NB4 (cell line): ENCODE data around the gene OSTN.

Experiments used
- POLR2A ChIP-seq: IDR thresholded peaks from 2 replicates; pipeline ENCODE4 v1.6.1; 2011; ENCODE audit warnings: mild to moderate bottlenecking; ENCODE audit not compliant: insufficient read length; ENCODE audit errors: extremely low read depth
- TF ChIP-seq, protein P1 (sequence below): IDR thresholded peaks from one replicate; pipeline ENCODE4 v1.5.1; 2012; ENCODE audit warnings: low read depth, low read length
- TF ChIP-seq, protein P2 (sequence below): IDR thresholded peaks from 2 replicates; pipeline ENCODE4 v1.6.1; 2011; ENCODE audit warnings: low read depth, low read length

DNA sequence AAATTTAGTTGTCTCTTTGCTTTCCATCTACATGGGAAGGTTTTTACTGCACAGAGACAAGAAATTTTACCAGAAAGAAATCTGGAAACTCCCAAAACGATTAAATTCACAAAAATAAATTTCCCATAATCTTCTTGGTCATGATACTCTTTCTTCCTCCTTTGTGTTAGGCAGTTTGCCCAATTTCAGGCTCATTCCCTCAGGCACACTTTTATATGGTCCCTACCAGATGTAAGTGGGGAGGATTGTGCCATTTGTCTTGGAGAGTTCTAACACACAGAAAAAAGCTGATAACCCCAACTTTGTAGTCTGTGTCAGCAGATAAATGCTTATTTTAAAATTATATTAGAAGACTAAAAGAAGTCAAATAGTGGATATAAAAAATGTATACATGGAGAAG lies 81.1 kb downstream of the OSTN start:
- TF ChIP-seq, protein P1, sequence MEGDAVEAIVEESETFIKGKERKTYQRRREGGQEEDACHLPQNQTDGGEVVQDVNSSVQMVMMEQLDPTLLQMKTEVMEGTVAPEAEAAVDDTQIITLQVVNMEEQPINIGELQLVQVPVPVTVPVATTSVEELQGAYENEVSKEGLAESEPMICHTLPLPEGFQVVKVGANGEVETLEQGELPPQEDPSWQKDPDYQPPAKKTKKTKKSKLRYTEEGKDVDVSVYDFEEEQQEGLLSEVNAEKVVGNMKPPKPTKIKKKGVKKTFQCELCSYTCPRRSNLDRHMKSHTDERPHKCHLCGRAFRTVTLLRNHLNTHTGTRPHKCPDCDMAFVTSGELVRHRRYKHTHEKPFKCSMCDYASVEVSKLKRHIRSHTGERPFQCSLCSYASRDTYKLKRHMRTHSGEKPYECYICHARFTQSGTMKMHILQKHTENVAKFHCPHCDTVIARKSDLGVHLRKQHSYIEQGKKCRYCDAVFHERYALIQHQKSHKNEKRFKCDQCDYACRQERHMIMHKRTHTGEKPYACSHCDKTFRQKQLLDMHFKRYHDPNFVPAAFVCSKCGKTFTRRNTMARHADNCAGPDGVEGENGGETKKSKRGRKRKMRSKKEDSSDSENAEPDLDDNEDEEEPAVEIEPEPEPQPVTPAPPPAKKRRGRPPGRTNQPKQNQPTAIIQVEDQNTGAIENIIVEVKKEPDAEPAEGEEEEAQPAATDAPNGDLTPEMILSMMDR: no peak
- TF ChIP-seq, protein P2, sequence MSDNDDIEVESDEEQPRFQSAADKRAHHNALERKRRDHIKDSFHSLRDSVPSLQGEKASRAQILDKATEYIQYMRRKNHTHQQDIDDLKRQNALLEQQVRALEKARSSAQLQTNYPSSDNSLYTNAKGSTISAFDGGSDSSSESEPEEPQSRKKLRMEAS: no peak
- TF ChIP-seq POLR2A: no peak
